ENCODE results near the gene TFPT.
"Not testable (repeated sequence)": the region's sequence is repeated elsewhere in the genome, so short reads cannot be mapped to it uniquely, and the experiment has no call there.

TFPT gene

GRCh38 chr19:54099903-54100255, 15.6 kb downstream of the TFPT start:
- not testable (repeated sequence) for H3K4me1 ChIP-seq (ENCODE audit: insufficient read depth, low read length); H3K4me3 ChIP-seq (ENCODE audit: low read length); H3K36me3 ChIP-seq (ENCODE audit: insufficient read depth, low read length); H3K9me3 ChIP-seq (ENCODE audit: low read length); H2AFZ ChIP-seq (ENCODE audit: low read depth, low read length)
- peaks cover 22% of the 10 kb centered on the region for H3K27me3 ChIP-seq (ENCODE audit: insufficient read depth, low read length)

GRCh38 chr19:54099190-54099902, 16.1 kb downstream of the TFPT start:
- Histone ChIP-seq H3K4me1 (ENCODE audit: insufficient read depth, low read length) (peaks cover 7% of the 10 kb centered on the region), H3K9me3 (ENCODE audit: low read length) (peaks cover 1% of the 10 kb centered on the region), H3K4me3 (ENCODE audit: low read length) (no peak overlapping the region), H3K27me3 (ENCODE audit: insufficient read depth, low read length) (peaks cover 22% of the 10 kb centered on the region), H2AFZ (ENCODE audit: low read depth, low read length) (no peak overlapping the region), H3K36me3 (ENCODE audit: insufficient read depth, low read length) (peaks cover under 1% of the 10 kb centered on the region)

- Histone ChIP-seq H3K27me3 (ENCODE audit: insufficient read depth, low read length) (peaks cover 22% of the 10 kb centered on the region), H3K9me3 (ENCODE audit: low read length) (peaks cover 3% of the 10 kb centered on the region), H3K4me1 (ENCODE audit: insufficient read depth, low read length) (peaks cover 3% of the 10 kb centered on the region), H3K36me3 (ENCODE audit: insufficient read depth, low read length) (no peaks in the 10 kb centered on the region), H3K4me3 (ENCODE audit: low read length) (no peak overlapping the region), H2AFZ (ENCODE audit: low read depth, low read length) (no peak overlapping the region)
These were observed 18.8 kb downstream of the TFPT start for GRCh38 chr19:54096617-54097106.

- not testable (repeated sequence) for H3K4me1 ChIP-seq (ENCODE audit: insufficient read depth, low read length); H3K9me3 ChIP-seq (ENCODE audit: low read length); H3K36me3 ChIP-seq (ENCODE audit: insufficient read depth, low read length)
- H2AFZ ChIP-seq (ENCODE audit: low read depth, low read length) = peak overlapping the region; percentile 76
- H3K27me3 ChIP-seq (ENCODE audit: insufficient read depth, low read length) = peaks cover 22% of the 10 kb centered on the region
- H3K4me3 ChIP-seq (ENCODE audit: low read length) = peak overlapping the region; percentile 28
These were observed 19.4 kb downstream of the TFPT start for GRCh38 chr19:54095859-54096616.

- Histone ChIP-seq H3K9me3 (ENCODE audit: low read length) (peaks cover 3% of the 10 kb centered on the region), H3K4me3 (ENCODE audit: low read length) (peak overlapping the region; percentile 28), H3K27me3 (ENCODE audit: insufficient read depth, low read length) (peaks cover 18% of the 10 kb centered on the region), H3K4me1 (ENCODE audit: insufficient read depth, low read length) (peaks cover 3% of the 10 kb centered on the region), H3K36me3 (ENCODE audit: insufficient read depth, low read length) (no peaks in the 10 kb centered on the region), H2AFZ (ENCODE audit: low read depth, low read length) (peak overlapping the region; percentile 76)
These were observed 20.2 kb downstream of the TFPT start for GRCh38 chr19:54095136-54095858.

- Histone ChIP-seq H3K4me3 (ENCODE audit: low read length) (no peak overlapping the region), H3K9me3 (ENCODE audit: low read length) (peaks cover 3% of the 10 kb centered on the region), H3K36me3 (ENCODE audit: insufficient read depth, low read length) (no peaks in the 10 kb centered on the region), H3K27me3 (ENCODE audit: insufficient read depth, low read length) (peaks cover 18% of the 10 kb centered on the region), H2AFZ (ENCODE audit: low read depth, low read length) (no peak overlapping the region), H3K4me1 (ENCODE audit: insufficient read depth, low read length) (peaks cover 3% of the 10 kb centered on the region)
These were observed 20.9 kb downstream of the TFPT start for GRCh38 chr19:54094426-54095000.

- Histone ChIP-seq H3K27me3 (ENCODE audit: insufficient read depth, low read length) (no peaks in the 10 kb centered on the region), H3K4me3 (ENCODE audit: low read length) (no peak overlapping the region), H3K36me3 (ENCODE audit: insufficient read depth, low read length) (no peaks in the 10 kb centered on the region), H3K4me1 (ENCODE audit: insufficient read depth, low read length) (no peaks in the 10 kb centered on the region), H2AFZ (ENCODE audit: low read depth, low read length) (no peak overlapping the region), H3K9me3 (ENCODE audit: low read length) (no peaks in the 10 kb centered on the region)
These were observed 31.0 kb downstream of the TFPT start for GRCh38 chr19:54084410-54084809.

- no peak within 1 kb of the TSS for H3K4me3 ChIP-seq (ENCODE audit: low read length)
- no peaks in the 10 kb centered on the region for H3K36me3 ChIP-seq (ENCODE audit: insufficient read depth, low read length)
- no peaks in the 10 kb centered on the region for H3K4me1 ChIP-seq (ENCODE audit: insufficient read depth, low read length)
- H2AFZ ChIP-seq (ENCODE audit: low read depth, low read length) = no peak within 1 kb of the TSS
- no peaks in the 10 kb centered on the region for H3K27me3 ChIP-seq (ENCODE audit: insufficient read depth, low read length)
- no peaks in the 10 kb centered on the region for H3K9me3 ChIP-seq (ENCODE audit: low read length)
These were observed 34.4 kb downstream of the TFPT start, which contains the start of gene TARM1 for GRCh38 chr19:54081032-54081431. TSS of gene TARM1 (minus strand) at chr19:54081365. CDS start at chr19:54081340, 25 bp downstream.

GRCh38 chr19:54077334-54077733, 38.1 kb downstream of the TFPT start:
- H3K4me1 ChIP-seq (ENCODE audit: insufficient read depth, low read length) = no peaks in the 10 kb centered on the region
- no peak overlapping the region for H3K4me3 ChIP-seq (ENCODE audit: low read length)
- H3K9me3 ChIP-seq (ENCODE audit: low read length) = no peaks in the 10 kb centered on the region

GRCh38 chr19:54074851-54075250, 40.6 kb downstream of the TFPT start:
- Histone ChIP-seq H2AFZ (ENCODE audit: low read depth, low read length) (no peak overlapping the region), H3K27me3 (ENCODE audit: insufficient read depth, low read length) (no peaks in the 10 kb centered on the region), H3K9me3 (ENCODE audit: low read length) (no peaks in the 10 kb centered on the region), H3K4me3 (ENCODE audit: low read length) (no peak overlapping the region), H3K4me1 (ENCODE audit: insufficient read depth, low read length) (no peaks in the 10 kb centered on the region), H3K36me3 (ENCODE audit: insufficient read depth, low read length) (no peaks in the 10 kb centered on the region)

More at GRCh38 chr19:54077334-54077733, 38.1 kb downstream of the TFPT start:
- H2AFZ ChIP-seq (ENCODE audit: low read depth, low read length) = no peak overlapping the region
- H3K36me3 ChIP-seq (ENCODE audit: insufficient read depth, low read length) = no peaks in the 10 kb centered on the region
- no peaks in the 10 kb centered on the region for H3K27me3 ChIP-seq (ENCODE audit: insufficient read depth, low read length)

- Histone ChIP-seq H3K36me3 (ENCODE audit: insufficient read depth, low read length) (no peaks in the 10 kb centered on the region), H3K9me3 (ENCODE audit: low read length) (no peaks in the 10 kb centered on the region), H3K4me3 (ENCODE audit: low read length) (no peak overlapping the region), H2AFZ (ENCODE audit: low read depth, low read length) (no peak overlapping the region), H3K27me3 (ENCODE audit: insufficient read depth, low read length) (no peaks in the 10 kb centered on the region), H3K4me1 (ENCODE audit: insufficient read depth, low read length) (no peaks in the 10 kb centered on the region)
These were observed 41.6 kb downstream of the TFPT start for GRCh38 chr19:54073829-54074228.

- Histone ChIP-seq H3K4me3 (ENCODE audit: low read length) (no peak overlapping the region), H3K27me3 (ENCODE audit: insufficient read depth, low read length) (no peaks in the 10 kb centered on the region), H3K4me1 (ENCODE audit: insufficient read depth, low read length) (no peaks in the 10 kb centered on the region), H3K36me3 (ENCODE audit: insufficient read depth, low read length) (no peaks in the 10 kb centered on the region), H2AFZ (ENCODE audit: low read depth, low read length) (no peak overlapping the region), H3K9me3 (ENCODE audit: low read length) (no peaks in the 10 kb centered on the region)
These were observed 46.0 kb downstream of the TFPT start for GRCh38 chr19:54069470-54069869.
